HG03108 (cell line): Measurements from ENCODE around the gene USP32.
"Not testable (repeated sequence)": the region's sequence is repeated elsewhere in the genome, so short reads cannot be mapped to it uniquely, and the experiment has no call there.

Experiments used
- ATAC-seq: cut with Tn5 transposase; IDR thresholded peaks from one replicate; pipeline ENCODE4 v1.9.1; 2021; ENCODE audit warnings: moderate library complexity; ENCODE audit not compliant: unreplicated experiment

USP32 gene

GRCh38 chr17:60248618-60249289, 143.2 kb downstream of the USP32 start:
- no peak for ATAC-seq

- no peak for ATAC-seq
Observed at GRCh38 chr17:60247836-60248461, 144.0 kb downstream of the USP32 start.

GRCh38 chr17:60244656-60245055, 147.3 kb downstream of the USP32 start:
- no peak for ATAC-seq

GRCh38 chr17:60240290-60240689, 151.6 kb downstream of the USP32 start:
- ATAC-seq, result no peak

GRCh38 chr17:60231691-60232090, 160.2 kb downstream of the USP32 start:
- ATAC-seq, result no peak

- no peak for ATAC-seq
Observed at GRCh38 chr17:60231234-60231633, 160.7 kb downstream of the USP32 start.

GRCh38 chr17:60230358-60230757, 161.6 kb downstream of the USP32 start:
- no peak for ATAC-seq

GRCh38 chr17:60229188-60229802, 162.6 kb downstream of the USP32 start:
- no peak for ATAC-seq

- not testable (repeated sequence) for ATAC-seq
Observed at GRCh38 chr17:60227276-60227675, 164.7 kb downstream of the USP32 start.

GRCh38 chr17:60224064-60224463, 167.9 kb downstream of the USP32 start:
- ATAC-seq, result no peak

GRCh38 chr17:60223456-60223855, 168.5 kb downstream of the USP32 start:
- no peak for ATAC-seq

- not testable (repeated sequence) for ATAC-seq
Observed at GRCh38 chr17:60218774-60219173, 173.2 kb downstream of the USP32 start.

- not testable (repeated sequence) for ATAC-seq
Observed at GRCh38 chr17:60215895-60216294, 176.0 kb downstream of the USP32 start.

- ATAC-seq, result not testable (repeated sequence)
Observed at GRCh38 chr17:60211282-60211681, 180.7 kb downstream of the USP32 start.

GRCh38 chr17:60208302-60208701, 183.6 kb downstream of the USP32 start:
- ATAC-seq, result not testable (repeated sequence)

GRCh38 chr17:60205782-60206181, 186.2 kb downstream of the USP32 start:
- ATAC-seq, result not testable (repeated sequence)

- ATAC-seq, result not testable (repeated sequence)
Observed at GRCh38 chr17:60198630-60199029, 193.3 kb downstream of the USP32 start.

- not testable (repeated sequence) for ATAC-seq
Observed at GRCh38 chr17:60194141-60194540, 197.8 kb downstream of the USP32 start.

GRCh38 chr17:60193482-60193881, 198.5 kb downstream of the USP32 start:
- ATAC-seq, result no peak

- not testable (repeated sequence) for ATAC-seq
Observed at GRCh38 chr17:60193032-60193431, 198.9 kb downstream of the USP32 start.

GRCh38 chr17:60190032-60190431, 201.9 kb downstream of the USP32 start:
- not testable (repeated sequence) for ATAC-seq

- no peak for ATAC-seq
Observed at GRCh38 chr17:60188759-60189158, 203.2 kb downstream of the USP32 start.
